Activated CD4-positive, alpha-beta T cell treated with anti-CD3 and anti-CD28 coated beads, Interleukin-2, amount 10 ng/mL, durations not matched to agents 24 days and 14 days (primary cell): ENCODE data around the gene GALNT9. TPM values are rescaled to one million over a fixed set of nuclear protein-coding genes. Genes with fewer than 3 reads are reported as not detected.

Experiments
- DNase-seq: peaks from one replicate; pipeline ENCODE4 v3.0.0; 2022
- H3K27ac Mint-ChIP-seq: one replicate; pipeline ENCODE4 v1.8.0; 2022; ENCODE audit warnings: mild to moderate bottlenecking, mixed read lengths
- H3K27me3 Mint-ChIP-seq: one replicate; pipeline ENCODE4 v1.8.0; 2022; ENCODE audit warnings: mixed read lengths
- H3K36me3 Mint-ChIP-seq: one replicate; pipeline ENCODE4 v1.8.0; 2022; ENCODE audit warnings: low read depth, mild to moderate bottlenecking, mixed read lengths
- H3K4me1 Mint-ChIP-seq: one replicate; pipeline ENCODE4 v1.8.0; 2021; ENCODE audit warnings: mixed read lengths
- H3K4me3 Mint-ChIP-seq: one replicate; pipeline ENCODE4 v1.8.0; 2022; ENCODE audit warnings: mild to moderate bottlenecking, moderate library complexity, mixed read lengths
- H3K9me3 Mint-ChIP-seq: one replicate; pipeline ENCODE4 v1.8.0; 2021; ENCODE audit warnings: mixed read lengths
- intact Hi-C: fragments of 100-400 bp; cut with micrococcal nuclease; formaldehyde crosslinking; loops from one replicate; pipeline ENCODE4 v1.15.1; 2023
- total RNA-seq: library from RNA; stranded (reverse); gene quantifications from 2 replicates; pipeline ENCODE4 v1.2.3, GENCODE V29; 2022

The GALNT9 gene
- total RNA-seq, 1 donor from 2014 or later, result not detected

GRCh38 chr12:132236930-132237771 lies 92.2 kb downstream of the GALNT9 start:
- H3K36me3 Mint-ChIP-seq, result no peaks in the 10 kb centered on the region
- no peak for DNase-seq
- no peaks in the 10 kb centered on the region for H3K9me3 Mint-ChIP-seq
- intact Hi-C loops, result no loop called here
- no peaks in the 10 kb centered on the region for H3K4me1 Mint-ChIP-seq
- H3K27ac Mint-ChIP-seq, result no peak overlapping the region
- H3K4me3 Mint-ChIP-seq, result no peak overlapping the region
- no peaks in the 10 kb centered on the region for H3K27me3 Mint-ChIP-seq

- no peaks in the 10 kb centered on the region for H3K4me1 Mint-ChIP-seq
- intact Hi-C loops, result no loop called here
- no peaks in the 10 kb centered on the region for H3K36me3 Mint-ChIP-seq
- no peaks in the 10 kb centered on the region for H3K9me3 Mint-ChIP-seq
- no peak overlapping the region for H3K27ac Mint-ChIP-seq
- no peak overlapping the region for H3K4me3 Mint-ChIP-seq
- H3K27me3 Mint-ChIP-seq, result no peaks in the 10 kb centered on the region
- no peak for DNase-seq
Observed at GRCh38 chr12:132236129-132236929, 93.1 kb downstream of the GALNT9 start.

- Mint-ChIP-seq H3K4me1 (no peaks in the 10 kb centered on the region), H3K27me3 (no peaks in the 10 kb centered on the region), H3K36me3 (no peaks in the 10 kb centered on the region), H3K4me3 (no peak overlapping the region), H3K27ac (no peak overlapping the region), H3K9me3 (no peaks in the 10 kb centered on the region)
- DNase-seq, result no peak
- intact Hi-C loops, result no loop called here
Observed at GRCh38 chr12:132235116-132235820, 94.1 kb downstream of the GALNT9 start.

- Mint-ChIP-seq H3K4me1 (no peaks in the 10 kb centered on the region), H3K36me3 (no peaks in the 10 kb centered on the region), H3K4me3 (no peak overlapping the region), H3K27ac (no peak overlapping the region), H3K9me3 (no peaks in the 10 kb centered on the region), H3K27me3 (no peaks in the 10 kb centered on the region)
- DNase-seq, result no peak
- intact Hi-C loops, result no loop called here
Observed at GRCh38 chr12:132230381-132230780, 99.0 kb downstream of the GALNT9 start.

- Mint-ChIP-seq H3K4me3 (no peak overlapping the region), H3K4me1 (no peaks in the 10 kb centered on the region), H3K27ac (no peak overlapping the region), H3K36me3 (no peaks in the 10 kb centered on the region), H3K27me3 (no peaks in the 10 kb centered on the region), H3K9me3 (no peaks in the 10 kb centered on the region)
- no peak for DNase-seq
- intact Hi-C loops, result no loop called here
Observed at GRCh38 chr12:132229926-132230325, 99.5 kb downstream of the GALNT9 start.

- intact Hi-C loops, result no loop called here
- Mint-ChIP-seq H3K4me3 (no peak overlapping the region), H3K36me3 (no peaks in the 10 kb centered on the region), H3K27me3 (no peaks in the 10 kb centered on the region), H3K27ac (no peak overlapping the region), H3K4me1 (no peaks in the 10 kb centered on the region), H3K9me3 (no peaks in the 10 kb centered on the region)
- DNase-seq, result no peak
Observed at GRCh38 chr12:132229193-132229760, 100.1 kb downstream of the GALNT9 start.

GRCh38 chr12:132228476-132229192 lies 100.8 kb downstream of the GALNT9 start:
- H3K9me3 Mint-ChIP-seq, result no peaks in the 10 kb centered on the region
- DNase-seq, result no peak
- H3K4me3 Mint-ChIP-seq, result no peak overlapping the region
- no peaks in the 10 kb centered on the region for H3K27me3 Mint-ChIP-seq
- H3K27ac Mint-ChIP-seq, result no peak overlapping the region
- H3K36me3 Mint-ChIP-seq, result no peaks in the 10 kb centered on the region
- intact Hi-C loops, result no loop called here
- H3K4me1 Mint-ChIP-seq, result no peaks in the 10 kb centered on the region

- Mint-ChIP-seq H3K36me3 (no peaks in the 10 kb centered on the region), H3K9me3 (no peaks in the 10 kb centered on the region), H3K27ac (no peak overlapping the region), H3K4me3 (no peak overlapping the region), H3K4me1 (no peaks in the 10 kb centered on the region), H3K27me3 (no peaks in the 10 kb centered on the region)
- DNase-seq, result no peak
- intact Hi-C loops, result no loop called here
Observed at GRCh38 chr12:132227782-132228475, 101.5 kb downstream of the GALNT9 start.

GRCh38 chr12:132227118-132227517 lies 102.3 kb downstream of the GALNT9 start:
- intact Hi-C loops, result no loop called here
- Mint-ChIP-seq H3K4me1 (peaks cover 6% of the 10 kb centered on the region), H3K4me3 (no peak overlapping the region), H3K27me3 (peaks cover 4% of the 10 kb centered on the region), H3K36me3 (no peaks in the 10 kb centered on the region), H3K27ac (no peak overlapping the region), H3K9me3 (no peaks in the 10 kb centered on the region)
- DNase-seq, result no peak

GRCh38 chr12:132226604-132227003 lies 102.8 kb downstream of the GALNT9 start:
- Mint-ChIP-seq H3K4me1 (peaks cover 9% of the 10 kb centered on the region), H3K27ac (no peak overlapping the region), H3K36me3 (no peaks in the 10 kb centered on the region), H3K27me3 (peaks cover 5% of the 10 kb centered on the region), H3K4me3 (no peak overlapping the region), H3K9me3 (no peaks in the 10 kb centered on the region)
- no peak for DNase-seq
- intact Hi-C loops, result no loop called here

- Mint-ChIP-seq H3K27ac (no peak overlapping the region), H3K27me3 (peaks cover 9% of the 10 kb centered on the region), H3K4me3 (no peak overlapping the region), H3K9me3 (no peaks in the 10 kb centered on the region), H3K4me1 (peaks cover 9% of the 10 kb centered on the region), H3K36me3 (no peaks in the 10 kb centered on the region)
- intact Hi-C loops, result no loop called here
- DNase-seq, result no peak
Observed at GRCh38 chr12:132225214-132225613, 104.2 kb downstream of the GALNT9 start.

- peaks cover 12% of the 10 kb centered on the region for H3K27me3 Mint-ChIP-seq
- no peaks in the 10 kb centered on the region for H3K9me3 Mint-ChIP-seq
- no peak overlapping the region for H3K4me3 Mint-ChIP-seq
- no peaks in the 10 kb centered on the region for H3K36me3 Mint-ChIP-seq
- intact Hi-C loops, result no loop called here
- peaks cover 9% of the 10 kb centered on the region for H3K4me1 Mint-ChIP-seq
- H3K27ac Mint-ChIP-seq, result no peak overlapping the region
- no peak for DNase-seq
Observed at GRCh38 chr12:132224484-132224883, 104.9 kb downstream of the GALNT9 start.

- Mint-ChIP-seq H3K4me3 (no peak overlapping the region), H3K36me3 (no peaks in the 10 kb centered on the region), H3K4me1 (peaks cover 9% of the 10 kb centered on the region), H3K27ac (no peak overlapping the region), H3K27me3 (peaks cover 12% of the 10 kb centered on the region), H3K9me3 (peaks cover 3% of the 10 kb centered on the region)
- DNase-seq, result no peak
- intact Hi-C loops, result no loop called here
Observed at GRCh38 chr12:132222808-132223173, 106.6 kb downstream of the GALNT9 start.
